ENCODE results near the gene TEX264. TPM values are rescaled to one million over a fixed set of nuclear protein-coding genes. Genes with fewer than 3 reads are reported as not detected.
"Not testable (repeated sequence)": the region's sequence is repeated elsewhere in the genome, so short reads cannot be mapped to it uniquely, and the experiment has no call there.

The TEX264 gene
- total RNA-seq, 1 donor from 2014 or later, result 17.9 TPM

DNA sequence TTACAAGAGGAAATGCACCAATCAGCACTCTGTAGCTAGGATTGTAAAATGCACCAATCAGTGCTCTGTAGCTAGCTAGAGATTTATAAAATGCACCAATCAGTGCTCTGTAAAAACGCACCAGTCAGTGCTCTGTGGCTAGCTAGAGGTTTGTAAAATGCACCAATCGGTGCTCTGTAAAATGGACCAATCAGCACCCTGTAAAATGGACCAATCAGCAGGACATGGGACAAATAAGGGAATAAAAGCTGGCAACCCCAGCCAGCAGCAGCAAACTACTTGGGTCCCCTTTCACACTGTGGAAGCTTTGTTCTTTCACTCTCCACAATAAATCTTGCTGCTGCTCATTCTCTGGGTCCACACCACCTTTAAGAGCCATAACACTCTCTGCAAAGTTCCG lies 71.3 kb downstream of the TEX264 start:
- DNase-seq (ENCODE audit: low spot score in 2 of 2); FAIRE-seq: not testable (repeated sequence)

DNA sequence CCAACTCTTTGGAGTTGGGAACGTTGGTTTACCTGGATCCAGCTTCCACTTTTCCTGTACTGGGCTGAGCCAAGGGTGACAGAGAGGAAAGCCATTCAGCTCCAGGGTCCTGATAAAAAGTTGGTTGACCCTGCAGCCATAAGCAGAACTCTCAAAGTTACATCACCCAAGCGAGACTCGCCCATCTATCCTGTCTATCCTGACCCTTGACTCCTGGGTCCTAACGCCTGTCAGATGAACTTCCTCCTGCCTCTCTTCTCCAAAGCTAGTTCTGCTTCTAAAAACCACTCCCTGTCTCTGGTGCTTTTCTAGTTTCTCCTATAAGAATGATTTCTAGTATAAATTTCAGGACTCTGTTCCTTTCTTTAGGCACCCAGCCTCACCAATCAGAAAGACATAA lies 71.9 kb downstream of the TEX264 start:
- DNase-seq (ENCODE audit: low spot score in 2 of 2); FAIRE-seq: not testable (repeated sequence)

DNA sequence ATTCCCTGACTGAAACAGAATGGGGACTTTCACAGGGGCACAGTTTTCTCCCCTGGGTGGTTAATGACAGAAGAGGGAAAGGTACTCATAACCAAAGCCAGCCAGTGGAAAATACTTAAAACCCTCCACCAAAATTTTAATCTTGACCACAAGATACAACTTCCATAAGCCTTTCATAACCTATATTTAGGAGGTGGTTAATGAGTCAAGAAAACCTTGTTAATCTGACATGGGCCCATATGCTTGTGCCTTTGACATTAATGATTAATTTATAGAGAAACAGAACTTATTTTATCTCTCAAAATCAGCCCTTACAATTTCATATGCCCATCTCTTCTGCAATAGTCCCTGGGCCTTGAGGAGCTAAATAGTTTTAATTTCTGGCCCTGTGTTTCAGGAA lies 76.8 kb downstream of the TEX264 start:
- DNase-seq (ENCODE audit: low spot score in 2 of 2), result no peak
- FAIRE-seq, result no peak

DNA sequence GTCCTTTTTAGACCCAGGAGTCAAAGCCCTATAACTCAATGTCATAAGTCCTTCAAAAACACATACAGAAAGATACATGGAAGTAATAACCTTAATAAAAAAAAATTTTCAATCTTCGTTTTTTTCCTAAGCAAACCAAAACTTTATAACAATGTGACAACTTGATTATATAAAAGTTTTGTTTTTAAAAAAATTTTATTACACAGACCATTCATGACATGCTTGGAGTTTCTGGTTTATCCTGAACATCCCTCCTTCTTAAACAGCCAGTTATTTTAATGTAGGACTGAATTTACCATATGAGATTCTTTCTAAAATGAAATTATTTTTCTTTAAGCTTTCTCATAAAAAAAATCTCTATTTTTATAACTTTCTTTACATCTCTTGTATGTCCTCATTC lies 77.3 kb downstream of the TEX264 start:
- no peak for FAIRE-seq
- no peak for DNase-seq (ENCODE audit: low spot score in 2 of 2)

DNA sequence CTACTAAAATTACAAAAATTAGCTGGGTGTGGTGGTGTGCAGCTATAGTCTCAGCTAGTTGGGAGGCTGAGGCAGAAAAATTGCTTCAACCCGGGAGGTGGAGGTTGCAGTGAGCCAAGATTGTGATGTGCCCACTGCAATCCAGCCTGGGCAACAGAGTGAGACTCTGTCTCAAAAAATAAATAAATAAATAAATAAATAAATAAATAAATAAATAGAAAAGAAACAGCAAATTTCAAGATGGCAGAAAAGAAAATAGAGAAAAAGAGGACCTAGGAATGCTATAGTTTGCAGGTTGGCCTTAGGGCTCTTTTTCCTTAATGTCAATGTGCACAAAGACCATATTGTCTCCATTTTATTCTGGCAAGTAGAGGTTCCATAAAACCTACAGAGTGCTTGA lies 79.8 kb downstream of the TEX264 start:
- no peak for DNase-seq (ENCODE audit: low spot score in 2 of 2)
- no peak for FAIRE-seq

DNA sequence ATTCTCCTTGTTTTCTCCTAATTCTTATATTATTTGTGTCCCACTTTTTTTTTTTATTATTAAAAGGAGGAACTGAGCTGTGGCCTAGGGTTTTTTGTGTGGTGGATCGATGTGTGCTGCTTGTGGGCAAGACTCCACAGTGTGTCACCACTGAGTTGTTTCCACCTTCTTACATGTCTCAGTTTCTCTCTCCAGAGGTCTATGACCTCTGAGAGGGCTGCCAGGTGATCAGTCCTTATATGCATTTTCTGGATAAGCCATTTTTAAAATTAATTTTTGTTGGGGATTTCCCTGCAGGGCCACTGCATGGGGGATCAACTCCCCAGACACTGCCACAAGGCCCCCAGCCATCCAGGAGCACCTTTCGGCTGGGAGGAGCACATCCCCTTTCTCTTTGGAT lies 80.2 kb downstream of the TEX264 start:
- no peak for FAIRE-seq
- no peak for DNase-seq (ENCODE audit: low spot score in 2 of 2)

Small RNAs within 50 kb of the gene (small RNA-seq; reads per million reads assigned to genes)
- 80.0 reads per million, percentile 98 among the genes with 10 or more reads in this experiment for gene RNA5SP132

Other genes starting within 250 kb of the TEX264 start
- 26.5 TPM for gene DCAF1, start 171.2 kb upstream of the TEX264 start, total RNA-seq
- gene RAD54L2, start 132.5 kb upstream of the TEX264 start, total RNA-seq, result 23.2 TPM
- 6.5 TPM for gene GRM2, start 35.8 kb downstream of the TEX264 start, total RNA-seq
- gene IQCF6, start 108.0 kb downstream of the TEX264 start, total RNA-seq, result not detected
- not detected for gene IQCF2, start 190.4 kb downstream of the TEX264 start, total RNA-seq
- gene IQCF5, start 204.3 kb downstream of the TEX264 start, total RNA-seq, result not detected
- gene IQCF1, start 232.1 kb downstream of the TEX264 start, total RNA-seq, result not detected

Measured in frontal cortex (tissue), 4 donors.